GM15510 (cell line): Measurements from ENCODE around the gene COL25A1.

ENCODE experiments used
- POLR2A ChIP-seq: IDR thresholded peaks from 3 replicates; pipeline ENCODE4 v1.6.1; 2011; ENCODE audit warnings: borderline replicate concordance; ENCODE audit not compliant: insufficient read length; ENCODE audit errors: extremely low read depth

COL25A1 gene

DNA sequence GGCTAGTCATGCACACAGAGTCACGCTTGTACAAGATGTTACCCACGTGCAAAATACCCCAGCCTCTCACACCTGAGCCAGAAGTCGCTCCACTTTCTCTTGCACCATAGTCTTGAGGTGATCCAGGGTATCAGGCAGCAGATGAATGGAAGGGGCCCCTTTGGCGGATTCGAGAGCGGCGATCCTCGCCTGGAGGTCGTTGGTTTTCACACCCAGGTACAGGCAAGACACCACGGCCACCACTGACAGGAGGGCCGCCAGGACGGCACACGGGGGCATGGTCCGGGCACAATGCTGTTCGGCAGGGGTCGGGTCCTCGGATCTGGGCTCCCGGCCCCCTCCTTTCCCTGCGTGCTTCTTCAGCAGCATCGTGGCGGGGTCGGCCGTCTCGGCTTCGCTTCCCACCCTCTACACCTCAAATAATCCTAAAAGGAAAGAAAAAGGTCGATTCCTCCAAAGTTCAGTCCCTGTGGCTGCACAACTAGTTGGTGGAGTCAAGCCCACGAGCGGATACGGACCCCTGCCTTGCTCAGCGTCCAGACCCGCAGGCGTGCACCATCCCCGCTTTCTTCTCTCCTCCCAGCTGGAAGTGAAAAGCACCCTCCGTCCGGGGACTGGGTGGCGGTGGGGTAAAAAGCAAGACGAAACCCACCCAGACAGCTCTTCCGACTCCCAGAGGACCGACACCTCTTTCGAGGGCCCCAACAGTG is 652 bp downstream of the COL25A1 start:
- no peak for TF ChIP-seq POLR2A

- TF ChIP-seq POLR2A, result no peak
Observed at GRCh38 chr4:109298279-109299010, 4.0 kb downstream of the COL25A1 start.

GRCh38 chr4:109296527-109296926 is 5.9 kb downstream of the COL25A1 start:
- no peak for TF ChIP-seq POLR2A

GRCh38 chr4:109295081-109295480 is 7.4 kb downstream of the COL25A1 start:
- TF ChIP-seq POLR2A, result no peak

- no peak for TF ChIP-seq POLR2A
Observed at GRCh38 chr4:109294468-109295020, 7.9 kb downstream of the COL25A1 start.

DNA sequence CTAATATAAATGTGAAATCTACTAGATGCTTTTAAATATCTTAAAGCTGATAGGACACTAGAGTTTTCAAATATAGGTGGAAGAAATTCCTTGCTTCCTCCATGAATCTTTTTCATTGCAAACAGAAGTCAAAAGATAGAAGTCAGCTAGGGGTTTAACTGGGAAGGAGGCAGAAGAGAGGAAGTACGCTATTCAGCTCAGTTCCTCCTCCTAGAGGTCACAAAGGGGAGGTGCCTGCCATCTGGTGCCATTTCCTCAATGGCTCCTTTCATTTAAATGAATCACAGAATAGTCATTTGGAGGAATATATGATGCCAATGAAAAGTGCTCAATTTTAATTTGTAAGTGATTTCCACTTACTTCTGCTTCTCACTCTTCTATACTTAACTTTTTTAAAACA is 8.5 kb downstream of the COL25A1 start:
- no peak for TF ChIP-seq POLR2A

DNA sequence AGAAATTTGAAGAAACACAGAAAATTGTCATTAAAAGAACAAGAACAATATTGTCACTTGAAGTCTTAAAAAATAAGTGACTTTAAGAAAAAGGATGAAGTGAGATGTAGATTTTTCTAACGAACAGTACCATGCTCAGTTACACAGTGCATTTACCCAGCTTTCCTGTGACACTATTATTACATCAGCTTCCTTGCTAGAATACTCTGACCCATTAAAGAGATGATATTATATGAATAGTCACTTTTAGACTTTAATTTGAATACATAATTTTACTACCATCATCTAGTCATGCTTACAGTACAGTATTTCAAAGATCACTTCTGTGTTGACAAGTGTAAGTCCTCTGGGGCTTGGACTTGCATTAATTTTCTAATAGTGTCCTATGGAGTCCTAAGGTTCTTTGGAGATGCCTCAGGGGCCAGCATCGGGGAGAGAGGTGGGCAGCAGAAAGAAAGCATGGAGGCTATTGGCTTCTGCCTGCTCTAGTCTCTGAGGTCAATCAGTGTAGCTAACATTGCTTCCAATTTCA is 10.7 kb downstream of the COL25A1 start:
- no peak for TF ChIP-seq POLR2A

DNA sequence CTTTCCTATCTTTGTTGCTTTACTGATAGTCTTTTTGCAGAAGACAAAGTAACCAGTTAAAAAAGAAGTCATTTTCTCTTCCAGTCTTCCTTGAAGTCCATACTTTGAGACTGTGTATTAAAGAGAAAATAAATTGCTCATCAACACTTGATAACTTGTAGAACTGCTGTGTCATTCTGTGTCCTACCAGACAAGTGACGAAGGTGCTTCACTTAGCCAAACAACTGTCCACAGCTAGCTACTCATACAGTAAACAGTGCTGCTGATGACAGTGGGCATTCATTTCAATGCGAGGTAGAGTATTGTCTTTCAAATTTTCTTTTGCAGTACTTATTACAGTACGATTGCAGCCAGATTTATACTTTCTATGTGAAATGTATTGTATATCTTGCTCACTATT is 11.5 kb downstream of the COL25A1 start:
- no peak for TF ChIP-seq POLR2A

DNA sequence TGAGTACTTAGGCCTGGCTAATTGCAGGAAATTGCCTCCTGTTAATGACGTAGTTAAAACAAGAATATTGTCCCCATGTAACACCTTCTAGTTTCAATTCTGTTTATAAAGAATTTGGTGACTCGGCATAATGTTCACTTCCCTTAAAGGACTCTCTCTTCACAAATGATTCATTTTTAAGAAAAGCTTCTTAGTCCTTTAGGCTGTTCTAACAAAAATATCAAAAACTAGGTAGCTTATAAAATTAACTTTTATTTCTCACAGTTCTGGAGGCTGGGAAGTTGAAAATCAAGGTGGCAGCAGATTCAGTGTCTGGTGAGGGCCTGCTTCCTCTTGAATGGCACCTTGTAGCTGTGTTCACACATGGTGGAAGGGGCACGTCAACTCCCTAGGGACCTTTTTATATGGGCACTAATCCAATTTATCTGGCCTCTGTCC is 23.8 kb downstream of the COL25A1 start:
- TF ChIP-seq POLR2A, result no peak

DNA sequence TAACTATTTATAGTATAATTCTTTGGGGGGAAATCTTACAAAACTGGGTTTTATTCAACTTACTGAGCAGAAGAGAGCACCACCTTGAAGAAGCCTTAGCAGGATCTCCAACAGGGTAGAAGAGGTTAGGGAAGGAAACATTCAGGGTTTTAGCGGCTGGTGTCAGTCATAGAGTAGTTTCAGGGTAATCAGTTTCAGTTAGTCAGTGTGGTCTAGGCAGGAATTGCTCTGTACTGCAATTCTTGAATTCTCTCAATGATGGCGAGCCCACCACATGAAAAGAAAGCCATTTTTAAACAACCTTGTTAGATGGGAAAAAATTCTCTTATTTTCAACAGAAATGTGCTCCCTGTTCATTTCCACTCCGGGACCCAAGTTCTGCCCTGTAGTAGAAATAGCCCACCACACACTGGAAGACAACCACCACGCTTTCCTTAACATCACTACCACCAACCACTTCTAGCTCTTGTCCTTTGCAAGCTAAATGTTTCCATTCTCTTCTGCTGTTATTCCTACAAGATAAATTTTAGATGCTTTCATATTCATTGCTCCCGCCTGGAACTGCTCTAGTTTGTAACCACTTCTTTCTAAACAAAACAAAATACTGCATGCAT is 25.9 kb downstream of the COL25A1 start:
- TF ChIP-seq POLR2A, result no peak

- no peak for TF ChIP-seq POLR2A
Observed at GRCh38 chr4:109275066-109275745, 27.3 kb downstream of the COL25A1 start.

- TF ChIP-seq POLR2A, result no peak
Observed at GRCh38 chr4:109266891-109267290, 35.6 kb downstream of the COL25A1 start.

DNA sequence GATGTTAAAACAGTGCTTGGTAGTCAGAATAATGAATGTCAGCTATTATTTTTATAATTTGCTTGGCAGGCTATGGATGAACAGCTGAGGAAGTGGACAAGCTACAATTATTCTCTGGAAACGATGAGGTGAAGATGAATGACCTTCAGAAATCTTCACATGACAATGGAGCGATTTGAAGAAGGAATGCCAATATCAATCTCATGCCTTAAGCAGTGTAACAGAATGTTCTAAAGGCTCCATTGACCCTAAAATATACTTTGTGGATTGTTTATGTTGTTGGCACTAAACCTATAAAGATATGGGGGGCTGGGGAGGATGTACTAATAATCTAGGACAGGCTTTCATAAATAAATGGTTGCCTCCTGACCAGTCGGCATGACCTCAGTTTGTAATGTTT is 36.2 kb downstream of the COL25A1 start:
- TF ChIP-seq POLR2A, result no peak

- TF ChIP-seq POLR2A, result no peak
Observed at GRCh38 chr4:109263721-109264120, 38.7 kb downstream of the COL25A1 start.
